ENCODE measurements around the gene MORN3.
A peak's percentile ranks its signal among the peaks of the same experiment; 100 is the strongest.
"Not testable (repeated sequence)": the region's sequence is repeated elsewhere in the genome, so short reads cannot be mapped to it uniquely, and the experiment has no call there.

Gene MORN3

GRCh38 chr12:121702944-121703343 is 33.5 kb upstream of the MORN3 start:
- no peak for TF ChIP-seq CTCF (IDR thresholded peaks at IDR 0.05; ENCODE audit: low read length, missing control alignments)
- H3K4me3 ChIP-seq (replicated peaks; ENCODE audit: low read depth, low read length) = no peak overlapping the region
- DNase-seq (ENCODE audit: low read depth) = no peak

- no peak for DNase-seq (ENCODE audit: low read depth)
- no peak overlapping the region for H3K4me3 ChIP-seq (replicated peaks; ENCODE audit: low read depth, low read length)
- TF ChIP-seq CTCF (IDR thresholded peaks at IDR 0.05; ENCODE audit: low read length, missing control alignments) = no peak
These were observed 32.3 kb upstream of the MORN3 start for GRCh38 chr12:121701667-121702277.

- DNase-seq (ENCODE audit: low read depth); H3K4me3 ChIP-seq (replicated peaks; ENCODE audit: low read depth, low read length): not testable (repeated sequence)
These were observed 28.4 kb upstream of the MORN3 start for GRCh38 chr12:121697861-121698260.

- peak; percentile 74 for DNase-seq (ENCODE audit: low read depth)
- peak; percentile 32 for TF ChIP-seq CTCF (IDR thresholded peaks at IDR 0.05; ENCODE audit: low read length, missing control alignments)
- H3K4me3 ChIP-seq (replicated peaks; ENCODE audit: low read depth, low read length) = no peak overlapping the region
These were observed 27.7 kb upstream of the MORN3 start for GRCh38 chr12:121697093-121697698.

- no peak for TF ChIP-seq CTCF (IDR thresholded peaks at IDR 0.05; ENCODE audit: low read length, missing control alignments)
- no peak for DNase-seq (ENCODE audit: low read depth)
- no peak overlapping the region for H3K4me3 ChIP-seq (replicated peaks; ENCODE audit: low read depth, low read length)
These were observed 23.8 kb upstream of the MORN3 start for GRCh38 chr12:121693155-121693687.

- not testable (repeated sequence) for H3K4me3 ChIP-seq (replicated peaks; ENCODE audit: low read depth, low read length); DNase-seq (ENCODE audit: low read depth)
These were observed 23.3 kb upstream of the MORN3 start for GRCh38 chr12:121692744-121693143.

- TF ChIP-seq CTCF (IDR thresholded peaks at IDR 0.05; ENCODE audit: low read length, missing control alignments) = no peak
- H3K4me3 ChIP-seq (replicated peaks; ENCODE audit: low read depth, low read length) = no peak overlapping the region
- DNase-seq (ENCODE audit: low read depth) = no peak
These were observed 20.0 kb upstream of the MORN3 start for GRCh38 chr12:121689430-121689829.

- DNase-seq (ENCODE audit: low read depth) = no peak
- no peak overlapping the region for H3K4me3 ChIP-seq (replicated peaks; ENCODE audit: low read depth, low read length)
- no peak for TF ChIP-seq CTCF (IDR thresholded peaks at IDR 0.05; ENCODE audit: low read length, missing control alignments)
These were observed 19.5 kb upstream of the MORN3 start for GRCh38 chr12:121688966-121689365.

- H3K4me3 ChIP-seq (replicated peaks; ENCODE audit: low read depth, low read length); DNase-seq (ENCODE audit: low read depth): not testable (repeated sequence)
These were observed 10.3 kb upstream of the MORN3 start for GRCh38 chr12:121679661-121680197.

All from fibroblast of pulmonary artery (primary cell).